H1 (cell line): ENCODE results near the gene CACNB2. TPM values are rescaled to one million over a fixed set of nuclear protein-coding genes. Genes with fewer than 3 reads are reported as not detected.

ENCODE experiments used
- CTCF ChIA-PET: fragments of 300-600 bp; sonication (Branson Sonifier 250); formaldehyde crosslinking; loops from one replicate; lab custom pipeline; 2021; ENCODE audit not compliant: partially characterized antibody; lab: Charles Lee
- POLR2A ChIA-PET: fragments of 300-600 bp; sonication (Branson Sonifier 250); formaldehyde crosslinking; loops from one replicate; lab custom pipeline; 2021; ENCODE audit warnings: inconsistent platforms; ENCODE audit not compliant: partially characterized antibody; lab: Charles Lee
- DNase-seq, 2 experiments: peaks; one replicate each; pipeline versions ENCODE4 v3.0.0 to v3.0.0-alpha.2; 2010 to 2022; ENCODE audit warnings: low spot score in 2 of 2, low read depth in 1 of 2, mixed read lengths in 1 of 2
- FAIRE-seq: peaks from 2 replicates; lab custom pipeline; 2011; peaks lifted over from hg19 to GRCh38; lab: Jason Lieb, UNC
- H2AFZ ChIP-seq: 2 replicates; pipeline ENCODE4 v1.8.1; 2012; ENCODE audit warnings: low read length, inconsistent platforms
- H2AK5ac ChIP-seq: 2 replicates; pipeline ENCODE4 v1.6.1; 2013; ENCODE audit warnings: low read depth, low read length
- H2BK120ac ChIP-seq: replicated peaks from 2 replicates; pipeline ENCODE3; 2013; ENCODE audit warnings: low read depth, low read length, inconsistent platforms
- H2BK12ac ChIP-seq: 2 replicates; pipeline ENCODE4 v1.6.1; 2013; ENCODE audit warnings: low read depth, low read length
- H2BK15ac ChIP-seq: 2 replicates; pipeline ENCODE4 v1.6.1; 2013; ENCODE audit warnings: low read length
- H2BK20ac ChIP-seq: 2 replicates; pipeline ENCODE4 v1.6.1; 2013; ENCODE audit warnings: low read length
- H2BK5ac ChIP-seq: 2 replicates; pipeline ENCODE4 v1.6.1; 2013; ENCODE audit warnings: low read depth, low read length
- H3K14ac ChIP-seq: 2 replicates; pipeline ENCODE4 v1.6.1; 2013; ENCODE audit warnings: inconsistent platforms; ENCODE audit not compliant: insufficient read length
- H3K18ac ChIP-seq: 2 replicates; pipeline ENCODE4 v1.6.1; 2013; ENCODE audit warnings: low read length; ENCODE audit errors: extremely low read depth
- H3K23ac ChIP-seq: 2 replicates; pipeline ENCODE4 v1.6.1; 2013; ENCODE audit warnings: inconsistent platforms; ENCODE audit not compliant: insufficient read length
- H3K23me2 ChIP-seq: 2 replicates; pipeline ENCODE4 v1.6.1; 2013; ENCODE audit warnings: low read depth, low read length
- H3K27ac ChIP-seq: 2 replicates; pipeline ENCODE4 v1.6.1; 2011; ENCODE audit warnings: low read depth, low read length, inconsistent platforms
- H3K27me3 ChIP-seq, 4 experiments: replicated peaks in 1 of 4; 1 replicate in 1 of 4; 2 replicates in 3 of 4; pipeline versions ENCODE4 v1.6.1 to v1.8.1; 2011 to 2013; ENCODE audit warnings: low read length in 3 of 4, mild to moderate bottlenecking in 3 of 4, inconsistent platforms in 2 of 4, mixed read lengths in 2 of 4, moderate library complexity in 1 of 4; ENCODE audit not compliant: control insufficient read depth in 3 of 4, insufficient read depth in 3 of 4; ENCODE audit errors: extremely low read depth in 1 of 4
- H3K36me3 ChIP-seq, 4 experiments: 2 replicates each; pipeline versions ENCODE4 v1.6.1 to v1.8.1; 2011 to 2013; ENCODE audit warnings: mild to moderate bottlenecking in 4 of 4, low read length in 3 of 4, moderate library complexity in 2 of 4, control low read depth in 1 of 4, inconsistent platforms in 1 of 4; ENCODE audit not compliant: insufficient read depth in 4 of 4, control insufficient read depth in 2 of 4
- H3K4ac ChIP-seq: replicated peaks from 2 replicates; pipeline ENCODE3; 2013; ENCODE audit warnings: low read length, low read depth, mixed read lengths, inconsistent platforms; ENCODE audit not compliant: insufficient read length
- H3K4me1 ChIP-seq, 4 experiments: replicated peaks in 1 of 4; 1 replicate in 1 of 4; 2 replicates in 3 of 4; pipeline versions ENCODE4 v1.6.1 to v1.8.1; 2011 to 2013; ENCODE audit warnings: low read length in 3 of 4, inconsistent platforms in 2 of 4, mixed read lengths in 1 of 4; ENCODE audit not compliant: insufficient read depth in 4 of 4, control insufficient read depth in 3 of 4
- H3K4me2 ChIP-seq, 2 experiments: 2 replicates each; pipeline versions ENCODE4 v1.6.1 to v1.8.1; 2011 to 2013; ENCODE audit warnings: low read depth in 2 of 2, low read length in 2 of 2, control low read depth in 1 of 2, inconsistent platforms in 1 of 2, mild to moderate bottlenecking in 1 of 2; ENCODE audit not compliant: insufficient read depth in 1 of 2
- H3K4me3 ChIP-seq, 4 experiments: fragments of 200-600, 300-600 bp in 1 of 4; sonication (generic), shearing (Covaris generic), sonication (Bioruptor Twin) in 1 of 4; 2 replicates each; pipeline versions ENCODE4 v1.5.1 to v1.8.1; 2011 to 2016; ENCODE audit warnings: low read length in 4 of 4, low read depth in 3 of 4, control low read depth in 2 of 4, inconsistent platforms in 2 of 4, mild to moderate bottlenecking in 2 of 4, mixed read lengths in 1 of 4, moderate library complexity in 1 of 4; ENCODE audit not compliant: insufficient read depth in 2 of 4; ENCODE audit errors: extremely low read depth in 1 of 4
- H3K56ac ChIP-seq: replicated peaks from 2 replicates; pipeline ENCODE3; 2013; ENCODE audit warnings: low read depth, mild to moderate bottlenecking, mixed read lengths, low read length, inconsistent platforms; ENCODE audit not compliant: insufficient read length
- H3K79me1 ChIP-seq: 2 replicates; pipeline ENCODE4 v1.6.1; 2013; ENCODE audit warnings: low read depth, low read length, control low read depth
- H3K79me2 ChIP-seq, 2 experiments: 2 replicates each; pipeline versions ENCODE4 v1.6.1 to v1.8.1; 2012 to 2013; ENCODE audit warnings: low read length in 2 of 2, mild to moderate bottlenecking in 2 of 2, inconsistent platforms in 1 of 2; ENCODE audit not compliant: insufficient read depth in 2 of 2, control insufficient read depth in 1 of 2
- H3K9ac ChIP-seq, 4 experiments: replicated peaks in 1 of 4; 1 replicate in 1 of 4; 2 replicates in 3 of 4; pipeline versions ENCODE4 v1.6.1 to v1.8.1; 2011 to 2013; ENCODE audit warnings: low read depth in 3 of 4, low read length in 3 of 4, control low read depth in 2 of 4, mild to moderate bottlenecking in 2 of 4, moderate library complexity in 2 of 4, inconsistent platforms in 1 of 4; ENCODE audit errors: extremely low read depth in 1 of 4
- H3K9me3 ChIP-seq, 2 experiments: 2 replicates each; pipeline versions ENCODE4 v1.6.1 to v1.8.1; 2012 to 2013; ENCODE audit warnings: mild to moderate bottlenecking in 2 of 2, moderate library complexity in 2 of 2, control low read depth in 1 of 2, inconsistent platforms in 1 of 2, low read depth in 1 of 2, low read length in 1 of 2, mixed read lengths in 1 of 2; ENCODE audit not compliant: insufficient read depth in 2 of 2
- H4K20me1 ChIP-seq, 2 experiments: replicated peaks in 1 of 2; 2 replicates each; pipeline versions ENCODE3 to v1.8.1; 2011 to 2013; ENCODE audit warnings: inconsistent platforms in 2 of 2, low read length in 2 of 2, mild to moderate bottlenecking in 1 of 2; ENCODE audit not compliant: insufficient read depth in 2 of 2, control insufficient read depth in 1 of 2
- H4K5ac ChIP-seq: 2 replicates; pipeline ENCODE4 v1.6.1; 2013; ENCODE audit warnings: low read length, low read depth, mixed read lengths, inconsistent platforms; ENCODE audit not compliant: insufficient read length
- H4K8ac ChIP-seq: 2 replicates; pipeline ENCODE4 v1.8.0; 2013; ENCODE audit warnings: mild to moderate bottlenecking, moderate library complexity, low read length, inconsistent platforms; ENCODE audit not compliant: insufficient read depth; ENCODE audit errors: extremely low read depth
- H4K91ac ChIP-seq: replicated peaks from 2 replicates; pipeline ENCODE3; 2013; ENCODE audit warnings: low read length, mixed read lengths, inconsistent platforms; ENCODE audit not compliant: insufficient read length
- SP1 ChIP-seq: IDR thresholded peaks from 2 replicates; pipeline ENCODE4 v1.6.1; 2011; ENCODE audit warnings: low read depth, low read length
- SUZ12 ChIP-seq: fragments of 200-600 bp; sonication (generic); IDR thresholded peaks from 2 replicates; pipeline ENCODE4 v1.6.1; 2012; ENCODE audit warnings: mild to moderate bottlenecking, inconsistent platforms, low read length, moderate library complexity, mixed read lengths
- TEAD4 ChIP-seq: IDR thresholded peaks from 2 replicates; pipeline ENCODE4 v1.6.1; 2012; ENCODE audit warnings: low read depth, low read length, inconsistent platforms, mixed read lengths
- WGBS, 2 experiments: shearing (Covaris generic) in 1 of 2; methylation state at CpG; one replicate each; pipeline versions ENCODE4 v1.1.6 to v1.1.7; 2013 to 2015; ENCODE audit warnings: low lambda C conversion rate in 2 of 2, mixed read lengths in 2 of 2, inconsistent platforms in 1 of 2, low coverage in 1 of 2, missing lambda C conversion rate in 1 of 2; ENCODE audit not compliant: insufficient replicate concordance in 2 of 2, insufficient coverage in 1 of 2, insufficient read length in 1 of 2; ENCODE audit errors: extremely low coverage in 1 of 2, missing lambda C conversion rate in 1 of 2; 5-methylcytosine and 5-hydroxymethylcytosine counted together
- polyA plus RNA-seq, 7 experiments: library from polyadenylated mRNA; depleted of rRNA in 3 of 7; stranded (reverse) in 5 of 7; unstranded in 2 of 7; fragments of >200 nt in 5 of 7; fragments of 200-250 nt in 2 of 7; gene quantifications; 1 replicate in 5 of 7; 2 replicates in 1 of 7; 4 replicates in 1 of 7; pipeline versions ENCODE4 v1.2.1 to v1.2.3, GENCODE V29; 2011 to 2013; ENCODE audit warnings: missing spikeins in 2 of 7, mixed read lengths in 2 of 7
- total RNA-seq: library from RNA; stranded (reverse); fragmentation: NEBNext Ultra II Directional; extraction: Animal tissue kit (Norgen Biotek cat#: 25700); gene quantifications from 2 replicates; pipeline ENCODE4 v1.2.1, GENCODE V29; 2021

The CACNB2 gene
- total and polyA plus RNA-seq, 2 of the 8 experiments (the other 6 are each of a cell fraction or from before 2014, with no cell fraction given): 2.4 to 3.2 TPM

DNA sequence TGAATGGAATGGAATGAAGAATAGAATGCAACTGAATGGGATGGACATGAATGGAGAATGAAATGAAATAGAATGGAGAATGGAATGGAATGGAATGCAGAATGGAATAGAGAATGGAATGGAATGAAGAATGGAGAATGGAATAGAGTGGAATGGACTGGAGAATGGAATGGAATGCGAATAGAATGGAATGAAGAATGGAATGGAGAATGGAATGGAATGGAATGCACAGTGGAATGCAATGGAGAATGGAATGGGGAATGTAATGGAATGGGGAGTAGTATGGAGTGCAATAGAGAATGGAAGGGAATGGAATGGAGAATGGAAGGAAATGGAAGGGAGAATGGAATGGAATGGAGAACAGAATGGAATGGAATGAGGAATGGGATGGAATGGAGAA is 417.7 kb downstream of the CACNB2 start:
- no peak overlapping the region; the same call in 1 of the 2 replicates for H2AK5ac ChIP-seq
- no peak overlapping the region for H2BK120ac ChIP-seq
- H4K5ac ChIP-seq: no peak overlapping the region
- H2BK15ac ChIP-seq: no peak overlapping the region
- no peak overlapping the region for H3K27ac ChIP-seq
- peak; percentile 48; the same call in 1 of the 2 replicates for TF ChIP-seq SP1
- peak; percentile 64; the same call in 1 of the 2 replicates for TF ChIP-seq TEAD4
- no peak for TF ChIP-seq SUZ12
- H3K14ac ChIP-seq: no peak overlapping the region
- FAIRE-seq (no peak), DNase-seq (no peak)
- H2AFZ ChIP-seq: no peak overlapping the region
- no peak overlapping the region for H4K8ac ChIP-seq
- no peak overlapping the region for H3K9ac ChIP-seq
- no peaks in the 10 kb centered on the region for H3K79me2 ChIP-seq
- no peak overlapping the region for H3K56ac ChIP-seq
- H4K91ac ChIP-seq: no peak overlapping the region
- no peak overlapping the region for H3K4me2 ChIP-seq
- 90 to 100% methylated on average over 1 of the region's 1 CpG for WGBS, 2 experiments
- H2BK5ac ChIP-seq: no peak overlapping the region
- H3K4ac ChIP-seq: no peak overlapping the region
- H3K23ac ChIP-seq: no peak overlapping the region
- CTCF ChIA-PET: no interaction called here
- no peaks in the 10 kb centered on the region for H4K20me1 ChIP-seq
- H3K4me1 ChIP-seq: no peaks in the 10 kb centered on the region
- H2BK20ac ChIP-seq: no peak overlapping the region
- no peaks in the 10 kb centered on the region for H3K79me1 ChIP-seq
- H3K18ac ChIP-seq: no peak overlapping the region
- H3K27me3 ChIP-seq: no peaks in the 10 kb centered on the region
- H3K9me3 ChIP-seq: peaks cover 4 to 90% of the 10 kb centered on the region in 2 experiments; a peak in 3 of 4 replicates
- peaks cover 66% of the 10 kb centered on the region; the same call in 1 of the 2 replicates for H3K23me2 ChIP-seq
- H3K36me3 ChIP-seq: peaks cover 0 to 60% (median 10%) of the 10 kb centered on the region in 4 experiments; a peak in 4 of 8 replicates
- no peak overlapping the region for H2BK12ac ChIP-seq
- POLR2A ChIA-PET: no interaction called here
- no peak overlapping the region for H3K4me3 ChIP-seq
